DMS 273 (cell line): ENCODE data around the gene STRN4.

Experiments used
- DNase-seq: peaks from one replicate; lab custom pipeline; 2025; ENCODE audit not compliant: unreplicated experiment; lab: John Stamatoyannopoulos, UW

STRN4 gene

GRCh38 chr19:46685189-46685588, 61.1 kb downstream of the STRN4 start:
- no peak for DNase-seq

DNA sequence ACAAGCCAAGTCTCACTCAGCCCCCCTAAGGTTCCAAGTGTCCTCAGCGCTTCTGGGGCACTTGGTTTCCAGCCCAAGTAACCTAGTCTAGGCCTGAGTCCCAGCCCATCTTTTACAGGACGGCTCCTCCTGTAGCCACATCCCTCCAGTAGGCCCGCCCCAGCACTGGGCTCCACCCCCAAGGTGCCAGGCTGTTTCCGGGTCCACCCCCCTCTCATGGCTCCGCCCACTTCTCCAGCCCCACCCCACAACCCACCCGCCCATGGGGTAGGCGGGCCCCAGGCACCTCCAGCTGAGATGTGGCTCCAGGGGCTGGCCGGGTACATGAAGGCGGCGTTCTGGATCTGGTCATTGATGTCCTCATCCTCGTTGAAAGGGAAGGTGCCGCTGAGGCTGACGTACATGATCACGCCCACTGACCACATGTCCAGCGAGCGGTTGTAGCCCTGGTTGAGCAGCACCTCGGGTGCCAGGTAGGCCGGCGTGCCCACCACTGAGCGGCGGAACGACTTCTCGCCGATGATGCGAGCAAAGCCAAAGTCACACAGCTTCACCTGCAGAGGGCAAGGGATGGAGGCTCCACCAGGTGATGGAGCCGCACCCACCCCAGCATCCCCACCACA, 68.0 kb downstream of the STRN4 start:
- peak; percentile 49 for DNase-seq

GRCh38 chr19:46674416-46675178, 71.7 kb downstream of the STRN4 start:
- DNase-seq, result peak; percentile 70

- no peak for DNase-seq
Measured at GRCh38 chr19:46670813-46671212, 75.4 kb downstream of the STRN4 start.
